GM18505 (cell line): ENCODE results near the gene HNRNPUL1.

ENCODE experiments used
- ATAC-seq: cut with Tn5 transposase; IDR thresholded peaks from one replicate; pipeline ENCODE4 v1.9.1; 2021; ENCODE audit not compliant: unreplicated experiment
- POLR2A ChIP-seq: IDR thresholded peaks from 4 replicates; pipeline ENCODE4 v1.6.1; 2011; ENCODE audit warnings: borderline replicate concordance; ENCODE audit not compliant: insufficient read depth, insufficient read length; ENCODE audit errors: extremely low read depth

Gene HNRNPUL1

GRCh38 chr19:41311072-41311471, 46.9 kb downstream of the HNRNPUL1 start:
- TF ChIP-seq POLR2A, result no peak
- no peak for ATAC-seq

DNA sequence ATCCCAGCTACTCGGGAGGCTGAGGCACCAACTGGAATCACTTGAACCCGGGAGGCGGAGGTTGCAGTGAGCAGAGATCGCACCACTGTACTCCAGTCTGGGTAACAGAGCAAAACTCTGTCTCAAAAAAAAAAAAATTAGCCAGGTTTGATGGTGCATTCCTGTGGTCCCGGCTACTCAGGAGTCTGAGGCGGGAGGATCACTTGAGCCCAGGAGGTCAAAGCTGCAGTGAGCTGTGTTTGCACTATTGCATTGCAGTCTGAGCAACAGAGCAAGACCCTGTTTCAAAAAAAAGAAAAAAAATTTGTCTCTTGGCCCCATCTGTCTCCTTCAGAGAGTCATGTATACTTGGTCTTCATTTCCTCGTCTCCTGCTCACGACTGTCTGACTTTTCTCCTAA, 47.4 kb downstream of the HNRNPUL1 start:
- no peak for ATAC-seq
- TF ChIP-seq POLR2A, result no peak

DNA sequence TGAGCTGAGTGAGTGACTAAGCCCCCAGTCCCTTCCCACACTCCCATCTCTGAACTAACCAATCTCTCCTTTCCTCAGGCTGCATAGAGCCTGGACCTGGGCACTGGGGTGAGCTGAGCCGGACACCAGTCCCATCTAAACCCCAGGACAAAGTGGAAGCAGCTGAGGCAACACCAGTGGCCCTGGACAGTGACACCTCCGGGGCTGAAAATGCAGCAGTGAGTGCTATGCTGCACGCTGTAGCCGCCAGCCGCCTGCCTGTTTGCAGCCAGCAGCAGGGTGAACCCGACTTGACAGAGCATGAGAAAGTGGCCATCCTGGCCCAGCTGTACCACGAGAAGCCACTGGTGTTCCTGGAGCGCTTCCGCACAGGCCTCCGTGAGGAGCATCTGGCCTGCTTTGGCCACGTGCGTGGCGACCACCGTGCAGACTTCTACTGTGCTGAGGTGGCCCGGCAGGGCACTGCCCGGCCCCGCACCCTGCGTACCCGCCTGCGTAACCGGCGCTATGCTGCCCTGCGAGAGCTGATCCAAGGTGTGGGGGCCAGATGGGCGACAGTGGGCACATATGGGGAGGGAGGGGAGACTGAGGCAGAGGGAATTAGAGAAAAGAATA, 52.2 kb downstream of the HNRNPUL1 start:
- no peak for ATAC-seq

DNA sequence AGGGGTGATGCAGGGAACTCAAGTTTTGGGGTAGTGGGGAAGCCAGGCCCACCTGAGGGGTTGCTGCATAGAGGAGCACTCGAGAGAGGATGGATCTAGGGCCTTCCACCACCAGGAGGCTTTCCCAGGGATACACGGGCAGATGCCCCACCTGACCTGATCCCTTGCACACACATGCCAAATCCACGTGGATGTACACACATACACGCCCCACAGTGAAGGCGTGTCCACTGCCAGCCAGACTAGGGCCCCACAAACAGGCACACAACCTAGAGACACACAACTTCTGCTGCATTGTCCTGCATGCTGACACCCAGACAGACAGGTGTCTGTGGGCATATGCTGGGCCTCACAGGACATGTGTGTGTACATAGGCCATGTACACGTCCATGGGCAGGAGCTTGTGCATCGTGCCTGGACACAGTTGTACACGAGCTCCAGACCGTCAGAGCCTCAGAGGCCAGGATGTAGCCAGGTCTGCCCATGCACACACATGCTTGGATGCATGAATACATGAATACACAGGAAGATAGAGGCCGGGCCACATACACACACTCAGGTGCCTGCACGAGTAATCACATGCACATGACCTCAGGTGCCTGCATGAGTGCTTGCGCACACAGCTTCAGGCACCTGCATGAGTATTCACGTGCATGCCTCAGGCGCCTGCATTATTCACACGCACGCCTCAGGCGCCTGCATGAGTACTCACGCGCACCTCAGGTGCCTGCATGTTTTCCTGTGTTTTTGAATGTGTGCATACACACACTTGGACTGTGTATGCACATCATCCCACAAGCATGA, 54.7 kb downstream of the HNRNPUL1 start:
- no peak for TF ChIP-seq POLR2A
- no peak for ATAC-seq

More for the DNA sequence above, 52.2 kb downstream of the HNRNPUL1 start:
- no peak for TF ChIP-seq POLR2A

DNA sequence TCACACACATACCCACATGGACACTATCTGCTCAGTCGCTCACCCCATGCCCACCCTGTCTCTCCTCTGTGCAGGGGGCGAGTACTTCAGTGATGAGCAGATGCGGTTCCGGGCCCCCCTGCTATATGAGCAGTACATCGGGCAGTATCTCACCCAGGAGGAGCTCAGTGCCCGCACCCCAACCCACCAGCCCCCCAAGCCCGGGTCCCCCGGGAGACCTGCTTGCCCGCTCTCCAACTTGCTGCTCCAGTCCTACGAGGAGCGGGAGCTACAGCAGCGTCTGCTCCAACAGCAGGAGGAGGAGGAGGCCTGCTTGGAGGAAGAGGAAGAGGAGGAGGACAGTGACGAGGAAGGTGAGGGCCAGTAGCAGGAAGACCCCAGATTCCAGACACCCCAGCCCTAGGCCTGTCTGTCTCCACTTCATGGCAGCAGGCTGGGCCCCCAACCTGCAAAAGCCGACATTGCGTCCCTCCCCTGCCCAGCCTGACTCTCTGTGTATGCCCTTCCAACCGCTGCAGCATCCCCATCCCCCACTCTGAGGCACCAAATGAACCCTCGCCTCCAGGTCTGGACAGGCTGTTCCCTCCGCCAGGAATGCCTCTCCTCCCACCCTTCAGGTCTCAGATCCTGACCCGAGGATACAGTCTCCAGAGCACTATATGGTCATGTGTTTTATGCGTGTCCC, 55.5 kb downstream of the HNRNPUL1 start:
- TF ChIP-seq POLR2A, result no peak
- ATAC-seq, result no peak

DNA sequence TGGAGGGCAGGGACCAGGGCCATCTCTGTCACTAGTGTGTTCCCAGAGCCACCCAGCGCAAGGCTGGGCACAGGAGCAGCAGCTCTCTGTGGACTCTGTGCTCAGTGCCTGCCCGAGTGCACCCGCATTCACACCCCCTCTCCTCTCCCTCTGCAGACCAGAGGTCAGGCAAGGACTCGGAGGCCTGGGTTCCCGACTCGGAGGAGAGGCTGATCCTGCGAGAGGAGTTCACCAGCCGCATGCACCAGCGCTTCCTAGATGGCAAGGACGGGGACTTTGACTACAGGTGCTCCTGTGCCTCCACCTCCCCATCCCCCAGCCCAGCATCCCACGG, 56.0 kb downstream of the HNRNPUL1 start:
- ATAC-seq, result no peak
- no peak for TF ChIP-seq POLR2A

DNA sequence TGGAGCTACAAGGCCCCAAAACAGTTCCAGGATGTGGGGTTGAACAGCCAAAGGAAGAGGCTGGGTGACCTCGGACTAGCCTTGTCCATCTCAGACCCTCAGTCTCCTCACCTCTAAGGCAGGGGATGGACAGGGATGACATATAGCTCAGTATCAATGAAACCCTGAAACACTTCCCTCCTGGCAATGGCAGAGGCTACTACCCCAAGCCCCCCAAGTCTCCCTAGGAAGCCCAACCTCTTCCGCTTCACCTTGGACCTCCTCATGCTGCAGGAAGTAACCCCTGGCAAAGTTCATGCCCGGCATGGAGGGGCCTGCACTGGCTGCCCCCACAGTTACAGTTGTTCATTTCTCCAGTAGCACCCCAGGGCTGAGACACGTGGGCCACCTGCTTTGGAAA, 56.4 kb downstream of the HNRNPUL1 start:
- TF ChIP-seq POLR2A, result no peak
- ATAC-seq, result no peak

DNA sequence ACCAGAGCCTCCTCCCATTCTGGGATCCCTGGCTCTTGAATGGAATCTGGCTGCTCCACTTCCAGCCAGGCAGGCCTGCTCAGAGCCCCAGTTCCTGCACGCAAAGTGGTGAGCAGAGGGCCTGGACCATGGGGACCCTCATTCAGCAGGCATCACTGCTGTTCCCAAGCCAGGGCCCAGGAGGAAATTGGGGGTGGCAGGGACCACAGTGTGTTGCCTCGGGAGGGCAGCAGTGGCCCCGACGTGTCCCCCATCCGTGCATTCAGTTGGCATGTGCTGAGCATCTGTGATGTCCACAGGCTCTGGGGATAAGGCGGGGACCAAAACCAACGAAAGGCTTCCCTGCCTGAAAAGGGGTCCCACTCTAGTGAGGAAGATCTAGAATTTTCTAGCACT, 57.0 kb downstream of the HNRNPUL1 start:
- TF ChIP-seq POLR2A, result peak; percentile 24
- ATAC-seq, result no peak

DNA sequence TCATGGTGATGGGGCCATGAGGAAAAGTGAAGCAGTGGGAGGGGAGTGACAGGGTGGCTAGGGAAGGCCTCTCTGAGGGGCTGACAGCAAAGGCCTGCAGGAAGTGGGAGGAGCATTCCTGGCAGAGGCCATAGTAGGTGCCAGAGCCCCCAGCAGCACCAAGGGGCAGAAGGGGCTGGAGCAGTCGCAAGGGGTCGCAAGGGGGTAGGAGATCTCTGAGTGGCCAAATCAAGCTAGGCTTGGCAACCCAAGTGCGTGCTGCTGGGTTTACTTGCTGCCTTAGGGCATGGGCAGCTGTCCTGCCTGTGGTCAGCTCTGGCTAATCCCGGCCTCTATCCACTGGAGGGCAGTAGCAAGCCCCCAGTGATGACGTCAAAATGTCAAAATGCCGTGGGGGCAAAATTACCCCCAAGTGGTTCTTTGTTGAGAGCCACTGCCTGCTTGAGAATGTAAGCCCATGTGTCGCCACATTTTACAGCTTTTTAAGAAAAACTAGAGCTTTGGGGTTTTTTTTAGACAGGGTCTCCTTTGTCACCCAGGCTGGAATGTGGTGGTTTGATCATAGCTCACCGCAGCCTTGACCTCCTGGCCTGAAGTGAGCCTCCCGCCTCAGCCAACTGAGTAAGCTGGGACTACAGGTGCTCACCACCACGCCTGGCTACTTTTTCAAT, 57.6 kb downstream of the HNRNPUL1 start:
- TF ChIP-seq POLR2A, result no peak
- ATAC-seq, result no peak

GRCh38 chr19:41322451-41322850, 58.3 kb downstream of the HNRNPUL1 start:
- TF ChIP-seq POLR2A, result no peak
- ATAC-seq, result no peak

GRCh38 chr19:41323023-41323422, 58.9 kb downstream of the HNRNPUL1 start:
- TF ChIP-seq POLR2A, result no peak
- no peak for ATAC-seq

GRCh38 chr19:41323430-41324125, 59.4 kb downstream of the HNRNPUL1 start:
- no peak for ATAC-seq

GRCh38 chr19:41324231-41324702, 60.1 kb downstream of the HNRNPUL1 start:
- no peak for ATAC-seq
- no peak for TF ChIP-seq POLR2A

More at GRCh38 chr19:41323430-41324125, 59.4 kb downstream of the HNRNPUL1 start:
- TF ChIP-seq POLR2A, result no peak
